ENCODE measurements around the gene PDE10A. TPM values are rescaled to one million over a fixed set of nuclear protein-coding genes. Genes with fewer than 3 reads are reported as not detected.
"Not testable (repeated sequence)": the region's sequence is repeated elsewhere in the genome, so short reads cannot be mapped to it uniquely, and the experiment has no call there.

The PDE10A gene
- total RNA-seq, 6 experiments from 2014 or later, result 1.2 to 2.0 (median 1.6) TPM; not detected in 2

GRCh38 chr6:165600606-165601005 lies 62.4 kb downstream of the PDE10A start:
- Mint-ChIP-seq H3K4me3 (no peak overlapping the region), H3K27ac (no peak overlapping the region)

GRCh38 chr6:165599596-165600487 lies 63.2 kb downstream of the PDE10A start:
- no peak for TF ChIP-seq CTCF (IDR thresholded peaks at IDR 0.05)
- Mint-ChIP-seq H3K27ac (no peak overlapping the region), H3K4me3 (no peak overlapping the region), H3K36me3 (ENCODE audit: low read depth) (peaks cover 12% of the 10 kb centered on the region; the same call in 1 of the 2 replicates), H3K4me1 (ENCODE audit: low read depth) (no peaks in the 10 kb centered on the region), H3K9me3 (peaks cover 74% of the 10 kb centered on the region), H3K27me3 (ENCODE audit: insufficient read depth) (no peaks in the 10 kb centered on the region; the same call in 1 of the 2 replicates)
- no peak for DNase-seq

More at GRCh38 chr6:165600606-165601005, 62.4 kb downstream of the PDE10A start:
- Mint-ChIP-seq H3K27me3 (ENCODE audit: insufficient read depth) (no peaks in the 10 kb centered on the region; the same call in 1 of the 2 replicates), H3K4me1 (ENCODE audit: low read depth) (no peaks in the 10 kb centered on the region), H3K36me3 (ENCODE audit: low read depth) (peaks cover 12% of the 10 kb centered on the region; the same call in 1 of the 2 replicates), H3K9me3 (peaks cover 70% of the 10 kb centered on the region)
- TF ChIP-seq CTCF (IDR thresholded peaks at IDR 0.05), result no peak
- DNase-seq, result no peak

- no peaks in the 10 kb centered on the region for H3K4me1 Mint-ChIP-seq (ENCODE audit: low read depth)
- H3K27ac Mint-ChIP-seq, result no peak overlapping the region
- no peaks in the 10 kb centered on the region; the same call in 1 of the 2 replicates for H3K27me3 Mint-ChIP-seq (ENCODE audit: insufficient read depth)
- no peak overlapping the region for H3K4me3 Mint-ChIP-seq
- peaks cover 79% of the 10 kb centered on the region for H3K9me3 Mint-ChIP-seq
- DNase-seq, result no peak
- H3K36me3 Mint-ChIP-seq (ENCODE audit: low read depth), result peaks cover 12% of the 10 kb centered on the region; the same call in 1 of the 2 replicates
- no peak for TF ChIP-seq CTCF (IDR thresholded peaks at IDR 0.05)
Observed at GRCh38 chr6:165599121-165599520, 63.9 kb downstream of the PDE10A start.

- no peak overlapping the region for H3K27ac Mint-ChIP-seq
- no peak overlapping the region for H3K4me3 Mint-ChIP-seq
- TF ChIP-seq CTCF (IDR thresholded peaks at IDR 0.05), result no peak
- no peaks in the 10 kb centered on the region for H3K4me1 Mint-ChIP-seq (ENCODE audit: low read depth)
- no peak for DNase-seq
- H3K36me3 Mint-ChIP-seq (ENCODE audit: low read depth), result peaks cover 12% of the 10 kb centered on the region; the same call in 1 of the 2 replicates
- no peaks in the 10 kb centered on the region; the same call in 1 of the 2 replicates for H3K27me3 Mint-ChIP-seq (ENCODE audit: insufficient read depth)
- peaks cover 77% of the 10 kb centered on the region for H3K9me3 Mint-ChIP-seq
Observed at GRCh38 chr6:165597821-165598220, 65.2 kb downstream of the PDE10A start.

- no peak for TF ChIP-seq CTCF (IDR thresholded peaks at IDR 0.05)
- Mint-ChIP-seq H3K36me3 (ENCODE audit: low read depth) (0 out of 2 replicates have a peak, but pooled peaks cover 4% of the 10 kb centered on the region), H3K4me3 (no peak overlapping the region), H3K27me3 (ENCODE audit: insufficient read depth) (no peaks in the 10 kb centered on the region), H3K9me3 (peaks cover 67% of the 10 kb centered on the region), H3K27ac (no peak overlapping the region), H3K4me1 (ENCODE audit: low read depth) (no peaks in the 10 kb centered on the region)
- DNase-seq, result no peak
Observed at GRCh38 chr6:165594584-165595333, 68.3 kb downstream of the PDE10A start.

- not testable (repeated sequence) for H3K4me3 Mint-ChIP-seq; H3K4me1 Mint-ChIP-seq (ENCODE audit: low read depth); H3K27ac Mint-ChIP-seq; DNase-seq; H3K27me3 Mint-ChIP-seq (ENCODE audit: insufficient read depth); H3K36me3 Mint-ChIP-seq (ENCODE audit: low read depth)
- peaks cover 67% of the 10 kb centered on the region for H3K9me3 Mint-ChIP-seq
Observed at GRCh38 chr6:165592947-165593346, 70.1 kb downstream of the PDE10A start.
